Hindlimb muscle (tissue), 1 donor: ENCODE data around the gene SERINC1. TPM values are rescaled to one million over a fixed set of nuclear protein-coding genes. Genes with fewer than 3 reads are reported as not detected.
"Not testable (repeated sequence)": the region's sequence is repeated elsewhere in the genome, so short reads cannot be mapped to it uniquely, and the experiment has no call there.

Experiments used
- DNase-seq: peaks from one replicate; pipeline ENCODE4 v3.0.0-alpha.2; 2013
- polyA plus RNA-seq: library from polyadenylated mRNA; unstranded; fragments of 120-200 nt; gene quantifications from one replicate; pipeline ENCODE4 v1.2.1, GENCODE V29; 2013; ENCODE audit not compliant: insufficient read length

The SERINC1 gene
- polyA plus RNA-seq, result 138 TPM

DNA sequence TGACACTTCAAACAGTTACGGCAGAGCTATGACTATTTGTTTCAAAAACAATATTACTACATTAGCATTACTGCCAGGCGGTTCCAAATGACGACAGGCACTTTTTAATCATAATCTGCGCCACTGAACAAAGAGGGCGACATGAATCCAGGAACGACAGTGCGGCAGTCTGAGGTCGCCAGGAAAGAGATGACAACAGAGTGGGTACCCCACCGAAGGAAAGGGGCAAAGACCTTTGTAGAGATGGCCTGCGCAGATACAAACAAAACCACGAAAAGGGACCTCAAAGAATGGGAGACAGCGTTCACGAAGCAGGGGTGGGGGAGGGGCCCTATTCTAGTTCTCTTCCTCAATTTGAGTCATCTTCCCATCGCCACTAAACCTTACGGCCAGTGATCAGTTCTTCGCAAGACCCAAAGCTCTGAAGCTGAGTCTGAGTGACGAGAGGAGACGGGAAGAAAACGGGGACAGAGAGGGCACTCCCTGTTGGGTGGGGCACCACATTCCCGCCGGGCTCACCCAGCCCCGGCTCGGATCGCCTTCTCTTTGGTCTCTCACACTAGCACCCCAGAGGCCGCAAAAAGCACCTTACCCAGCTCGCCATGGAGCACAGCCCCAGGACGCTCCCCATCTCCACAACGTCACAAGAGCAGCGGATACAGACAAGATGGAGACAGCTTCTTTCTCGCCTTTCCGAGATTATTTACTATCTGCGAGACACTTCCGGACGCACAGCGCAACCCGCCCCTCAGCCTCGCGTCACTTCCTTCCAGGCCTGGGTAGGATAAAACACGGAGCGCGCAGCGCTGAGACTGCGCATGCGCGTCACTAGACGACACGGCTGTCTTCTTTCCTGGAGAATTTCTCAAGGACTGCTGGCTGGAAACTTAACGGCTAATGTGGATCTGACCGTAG, at the start of gene SERINC1:
SERINC1 (minus strand) TSS at position 701 of the 915 bp plus-strand sequence; CDS start at position 631, 70 bp downstream.
- DNase-seq, result peak; percentile 98

DNA sequence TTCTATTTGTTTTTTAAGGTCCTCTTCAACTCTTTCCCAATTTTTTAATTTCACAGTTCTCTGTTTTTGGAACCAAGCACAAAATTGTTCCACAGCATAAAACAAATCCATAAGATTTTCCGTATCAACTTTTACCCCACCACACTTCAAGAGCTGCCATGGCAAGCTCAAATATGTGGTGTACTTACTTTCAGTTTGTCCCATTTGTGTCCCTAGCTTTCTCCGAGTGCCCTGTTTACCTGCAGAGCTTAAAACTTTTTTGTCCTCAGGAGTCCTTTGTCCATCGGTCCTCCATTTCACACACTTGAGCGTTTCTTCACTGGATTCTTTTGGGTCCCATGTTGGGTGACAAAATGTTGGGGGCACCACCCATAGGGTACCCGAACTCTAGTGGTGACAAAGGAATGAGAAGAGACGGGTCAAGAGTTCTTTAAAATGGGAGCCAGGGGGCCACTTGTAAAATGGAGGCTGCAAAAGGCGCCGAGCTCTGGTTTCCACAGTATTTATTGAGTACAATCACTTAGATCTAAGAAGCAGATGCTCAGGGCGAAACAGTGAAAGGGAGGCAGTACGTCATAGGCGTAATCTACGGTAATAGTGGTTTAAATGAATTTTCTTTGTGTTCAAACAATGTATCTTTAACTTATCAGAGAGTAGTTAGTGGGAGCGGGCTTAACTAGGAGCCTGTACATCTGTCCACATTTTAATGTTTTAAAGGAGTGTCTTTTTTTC, 39.8 kb upstream of the SERINC1 start:
- DNase-seq, result no peak

- not testable (repeated sequence) for DNase-seq
Measured at GRCh38 chr6:122505170-122505569, 33.6 kb upstream of the SERINC1 start.

- DNase-seq, result no peak
Measured at GRCh38 chr6:122501475-122501874, 29.9 kb upstream of the SERINC1 start.

GRCh38 chr6:122495612-122496011, 24.0 kb upstream of the SERINC1 start:
- no peak for DNase-seq

DNA sequence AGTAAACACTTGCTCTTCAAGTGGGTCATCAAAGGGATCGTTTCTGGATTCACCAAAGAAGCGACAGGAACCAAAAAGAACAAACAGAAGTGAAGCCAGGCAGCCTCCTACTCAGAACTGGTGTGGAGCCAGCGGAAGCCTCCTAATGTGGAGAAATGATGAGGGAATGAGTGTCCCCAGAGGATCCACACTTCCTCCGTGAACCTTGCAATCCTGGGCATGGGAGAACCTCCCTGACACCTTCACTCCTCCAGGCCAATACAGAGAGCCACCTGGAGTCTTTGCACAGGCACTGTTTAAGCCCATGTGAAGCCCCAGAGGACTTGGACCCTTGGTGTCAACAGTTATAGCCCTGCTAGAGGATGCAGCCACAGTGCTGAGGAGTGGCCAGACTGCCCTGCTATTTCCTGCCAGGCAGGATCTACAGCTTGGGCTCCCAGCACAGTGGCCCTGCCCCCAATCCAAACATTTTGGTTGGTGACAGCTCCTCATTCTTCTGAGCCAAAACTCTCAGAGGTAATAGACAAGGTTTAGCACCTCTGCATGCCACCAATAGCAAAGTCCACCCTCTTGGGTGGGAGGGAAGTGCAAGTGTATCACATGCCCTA, 23.2 kb upstream of the SERINC1 start:
- DNase-seq, result no peak

DNA sequence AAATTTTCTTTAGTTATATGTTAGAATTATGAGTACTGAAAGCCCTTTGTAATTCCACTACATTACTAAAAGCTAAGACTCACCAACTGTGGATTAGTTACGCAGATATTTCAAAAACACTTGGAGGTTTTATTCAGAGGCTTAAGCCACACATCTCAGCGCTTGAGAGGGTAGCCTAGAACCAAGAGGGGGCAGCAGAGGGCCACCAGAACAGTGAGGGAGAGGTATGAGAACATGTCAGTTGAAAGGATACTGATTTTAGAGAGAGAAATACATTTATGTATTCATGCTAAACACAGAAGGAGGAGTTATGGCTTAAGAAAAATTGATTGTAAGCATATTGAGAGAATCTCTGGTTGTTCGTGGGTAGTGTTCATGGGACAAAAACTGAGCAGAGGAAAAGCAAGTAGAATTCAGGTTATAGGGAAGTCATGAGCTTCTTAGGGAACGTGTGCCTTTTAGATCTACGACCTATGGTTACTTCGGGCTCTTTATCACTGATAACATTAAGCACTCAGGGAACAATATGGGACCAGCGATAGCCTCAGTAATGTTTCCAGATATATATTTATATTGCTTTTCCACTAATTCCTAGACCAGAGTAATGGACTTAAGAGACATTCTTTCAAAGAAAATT, 20.4 kb upstream of the SERINC1 start:
- peak; percentile 57 for DNase-seq

DNA sequence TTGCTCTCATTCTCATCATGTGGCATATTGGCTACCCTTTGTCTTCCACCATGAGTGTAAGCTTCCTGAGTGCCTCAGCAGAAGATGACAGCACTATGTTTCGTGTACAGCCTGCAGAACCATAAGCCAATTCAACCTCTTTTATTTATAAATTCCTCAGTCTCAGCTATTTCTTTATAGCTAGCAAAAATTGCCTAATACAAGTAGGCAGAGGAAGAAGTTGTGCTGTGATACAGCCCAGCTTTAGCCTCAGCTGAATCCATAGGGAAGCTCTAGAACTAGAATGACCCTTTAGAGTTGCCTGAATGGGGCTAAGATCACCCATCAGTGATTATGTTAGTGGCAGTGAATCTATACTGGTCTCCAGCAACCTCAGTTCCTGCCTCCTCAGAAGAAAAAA, 19.0 kb upstream of the SERINC1 start:
- no peak for DNase-seq

DNA sequence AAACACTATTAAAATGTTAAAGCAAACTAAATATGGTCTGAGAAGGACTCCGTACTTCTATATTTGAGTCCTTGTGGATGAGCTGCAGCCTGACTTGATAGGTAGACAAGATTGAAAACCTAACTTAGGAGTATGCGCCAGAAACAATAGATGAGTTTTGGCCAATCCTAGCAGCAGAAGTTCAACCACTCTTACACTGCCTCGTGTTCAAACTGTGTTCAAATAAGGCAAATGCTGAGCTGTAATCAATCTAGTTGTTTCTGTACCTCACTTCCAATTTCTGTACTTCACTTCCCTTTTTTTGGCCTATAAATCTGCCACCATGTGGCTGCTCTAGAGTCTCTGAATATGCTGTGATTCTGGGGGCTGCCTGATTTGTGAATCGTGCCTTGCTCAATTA, 13.2 kb upstream of the SERINC1 start:
- DNase-seq, result no peak

DNA sequence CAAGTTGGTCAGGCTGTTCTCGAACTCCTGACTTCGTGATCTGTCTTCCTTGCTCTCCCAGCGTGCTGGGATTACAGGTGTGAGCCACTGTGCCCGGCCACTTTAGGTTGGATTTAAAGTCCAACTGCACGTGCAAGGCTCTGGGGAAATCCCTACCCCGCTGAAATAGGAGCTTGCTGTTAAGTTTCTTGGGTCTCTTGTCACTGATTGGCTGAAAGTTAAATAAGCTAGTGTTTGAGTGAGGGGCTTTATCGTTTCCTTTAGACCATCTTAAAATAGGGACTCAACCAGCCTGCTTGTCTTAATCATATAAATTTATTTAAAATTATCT, 11.1 kb upstream of the SERINC1 start:
- DNase-seq, result no peak

GRCh38 chr6:122476131-122476530, 4.5 kb upstream of the SERINC1 start:
- no peak for DNase-seq

DNA sequence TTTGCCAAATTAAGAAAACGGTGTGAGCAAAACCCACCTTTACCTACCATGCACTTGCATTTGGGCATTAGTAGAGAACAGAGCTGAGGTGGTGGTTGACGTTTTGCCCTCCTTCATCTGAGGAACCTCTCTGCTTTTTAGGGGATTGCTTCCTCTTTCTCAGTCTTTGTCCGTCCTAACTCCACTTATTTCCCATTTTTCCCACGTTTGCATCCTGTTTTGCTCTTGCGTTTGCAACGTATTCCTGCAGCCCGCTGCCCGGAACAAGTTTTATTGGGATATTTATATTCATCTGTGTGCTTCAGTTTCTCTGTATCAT, 374 bp upstream of the SERINC1 start:
- no peak for DNase-seq

DNA sequence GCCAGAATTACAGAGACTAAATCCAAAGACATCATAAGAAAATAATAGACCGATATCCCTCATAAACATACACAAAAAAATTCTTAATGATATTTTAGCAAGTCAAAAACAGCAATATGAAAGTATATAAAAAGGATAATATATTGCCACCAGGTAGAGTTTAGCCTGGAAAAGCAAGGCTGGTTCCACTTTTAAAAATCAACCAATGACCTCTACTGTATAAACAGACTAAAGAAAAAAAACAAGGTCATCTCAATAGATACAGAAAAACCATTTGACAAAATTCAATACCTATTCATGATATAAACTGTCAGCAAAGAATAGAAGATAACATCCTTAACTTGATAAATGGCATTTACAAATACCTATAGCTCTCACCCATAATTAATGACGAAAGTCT, 9.7 kb downstream of the SERINC1 start:
- DNase-seq, result no peak

GRCh38 chr6:122459865-122460416, 11.7 kb downstream of the SERINC1 start:
- DNase-seq, result not testable (repeated sequence)

- no peak for DNase-seq
Measured at GRCh38 chr6:122459240-122459639, 12.4 kb downstream of the SERINC1 start.

GRCh38 chr6:122458087-122458486, 13.5 kb downstream of the SERINC1 start:
- no peak for DNase-seq

GRCh38 chr6:122455116-122455515, 16.5 kb downstream of the SERINC1 start:
- not testable (repeated sequence) for DNase-seq

GRCh38 chr6:122454673-122455072, 16.9 kb downstream of the SERINC1 start:
- no peak for DNase-seq

GRCh38 chr6:122452509-122452908, 19.1 kb downstream of the SERINC1 start:
- no peak for DNase-seq

- DNase-seq, result no peak
Measured at GRCh38 chr6:122449069-122449468, 22.5 kb downstream of the SERINC1 start.

- DNase-seq, result no peak
Measured at GRCh38 chr6:122445274-122445673, 26.3 kb downstream of the SERINC1 start.

DNA sequence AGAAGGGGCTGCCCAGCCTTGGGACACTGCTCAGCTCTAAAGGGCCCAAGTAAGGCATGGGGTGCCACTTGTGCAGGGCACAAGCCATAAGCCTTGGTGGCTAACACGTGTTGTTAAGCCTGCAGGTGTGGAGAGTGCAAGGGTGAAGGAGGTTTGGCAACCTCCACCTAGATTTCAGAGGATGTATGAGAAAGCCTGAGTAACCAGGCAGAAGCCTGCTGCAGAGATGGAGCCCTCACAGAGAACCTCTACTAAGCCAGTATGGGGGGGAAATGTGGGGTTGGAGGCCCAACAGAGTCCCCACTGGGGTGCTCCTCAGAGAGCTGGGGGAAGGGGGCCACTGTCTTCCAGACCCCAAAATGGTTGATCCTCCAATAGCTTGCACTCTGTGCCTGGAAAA, 32.6 kb downstream of the SERINC1 start:
- no peak for DNase-seq

GRCh38 chr6:122432816-122433215, 38.8 kb downstream of the SERINC1 start:
- DNase-seq, result no peak
